GM10266 (cell line): Measurements from ENCODE around the gene NAA20.

ENCODE experiments used
- DNase-seq: peaks from one replicate; pipeline ENCODE4 v3.0.0; 2012; ENCODE audit errors: extremely low spot score
- CTCF ChIP-seq: IDR thresholded peaks from 2 replicates; pipeline ENCODE4 v1.5.1; 2012; ENCODE audit warnings: mild to moderate bottlenecking, low read depth; ENCODE audit not compliant: control insufficient read depth, insufficient read depth; ENCODE audit errors: missing control alignments

NAA20 gene

GRCh38 chr20:20020908-20021307 is 3.7 kb downstream of the NAA20 start:
- no peak for TF ChIP-seq CTCF
- DNase-seq = no peak

GRCh38 chr20:20021835-20022234 is 4.7 kb downstream of the NAA20 start:
- no peak for TF ChIP-seq CTCF
- no peak for DNase-seq

- no peak for TF ChIP-seq CTCF
Observed at GRCh38 chr20:20022498-20022897, 5.3 kb downstream of the NAA20 start.

GRCh38 chr20:20023395-20023794 is 6.2 kb downstream of the NAA20 start:
- no peak for TF ChIP-seq CTCF
- no peak for DNase-seq

More at GRCh38 chr20:20022498-20022897, 5.3 kb downstream of the NAA20 start:
- DNase-seq = peak; percentile 59

GRCh38 chr20:20024942-20025341 is 7.8 kb downstream of the NAA20 start:
- no peak for DNase-seq

GRCh38 chr20:20027284-20027683 is 10.1 kb downstream of the NAA20 start:
- TF ChIP-seq CTCF = no peak

More at GRCh38 chr20:20024942-20025341, 7.8 kb downstream of the NAA20 start:
- TF ChIP-seq CTCF = no peak

GRCh38 chr20:20031790-20032189 is 14.6 kb downstream of the NAA20 start:
- no peak for DNase-seq
- no peak for TF ChIP-seq CTCF

More at GRCh38 chr20:20027284-20027683, 10.1 kb downstream of the NAA20 start:
- DNase-seq = no peak
